GM21526 (cell line): ENCODE measurements around the gene C19orf25.

Source experiments
- ATAC-seq: cut with Tn5 transposase; IDR thresholded peaks from one replicate; pipeline ENCODE4 v1.9.1; 2021; ENCODE audit warnings: moderate library complexity; ENCODE audit not compliant: unreplicated experiment, low FRiP score

Gene C19orf25

GRCh38 chr19:1467490-1468273 lies 11.3 kb downstream of the C19orf25 start:
- no peak for ATAC-seq

GRCh38 chr19:1467215-1467489 lies 11.9 kb downstream of the C19orf25 start:
- no peak for ATAC-seq

GRCh38 chr19:1466461-1467214 lies 12.4 kb downstream of the C19orf25 start:
- no peak for ATAC-seq

GRCh38 chr19:1466018-1466460 lies 13.0 kb downstream of the C19orf25 start:
- ATAC-seq, result no peak

- no peak for ATAC-seq
Measured at GRCh38 chr19:1465191-1466016, 13.6 kb downstream of the C19orf25 start.

- no peak for ATAC-seq
Measured at GRCh38 chr19:1461862-1462261, 17.2 kb downstream of the C19orf25 start.

GRCh38 chr19:1460033-1460995 lies 18.7 kb downstream of the C19orf25 start:
- no peak for ATAC-seq

GRCh38 chr19:1459479-1459878 lies 19.5 kb downstream of the C19orf25 start:
- no peak for ATAC-seq

GRCh38 chr19:1457892-1458291 lies 21.1 kb downstream of the C19orf25 start:
- ATAC-seq, result no peak

GRCh38 chr19:1457031-1457739 lies 21.8 kb downstream of the C19orf25 start:
- no peak for ATAC-seq

- no peak for ATAC-seq
Measured at GRCh38 chr19:1456121-1456900, 22.7 kb downstream of the C19orf25 start.

GRCh38 chr19:1455336-1456120 lies 23.5 kb downstream of the C19orf25 start:
- ATAC-seq, result no peak

- no peak for ATAC-seq
Measured at GRCh38 chr19:1455002-1455335, 24.0 kb downstream of the C19orf25 start.

GRCh38 chr19:1453525-1454364 lies 25.3 kb downstream of the C19orf25 start:
- ATAC-seq, result no peak

GRCh38 chr19:1452802-1453524 lies 26.1 kb downstream of the C19orf25 start:
- no peak for ATAC-seq
